Activated CD4-positive, alpha-beta T cell treated with anti-CD3 and anti-CD28 coated beads for 1 hour (primary cell): ENCODE results near the gene MROH2A.
"Not testable (repeated sequence)": the region's sequence is repeated elsewhere in the genome, so short reads cannot be mapped to it uniquely, and the experiment has no call there.

Source experiments
- DNase-seq: peaks from one replicate; pipeline ENCODE4 v3.0.0-alpha.2; 2020

The MROH2A gene

DNA sequence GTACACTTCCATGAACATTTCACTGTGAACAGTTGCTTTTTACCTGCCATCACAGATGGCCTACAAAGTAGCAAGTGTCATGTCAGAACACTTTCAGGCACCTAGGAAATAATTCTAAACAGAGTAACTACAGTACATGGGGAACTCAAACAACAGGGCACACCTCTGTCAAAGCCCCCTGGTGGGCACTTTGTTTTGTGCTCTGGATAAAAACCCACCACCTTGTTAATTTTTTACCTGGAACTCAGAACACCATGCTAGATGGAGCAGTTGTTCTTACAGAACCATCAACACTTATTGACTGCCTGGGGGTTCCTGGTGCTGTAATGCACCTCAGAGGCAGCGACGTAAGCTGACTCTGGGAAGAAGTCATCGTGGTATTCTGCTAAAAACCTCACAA is 87.7 kb downstream of the MROH2A start:
- DNase-seq, result no peak

DNA sequence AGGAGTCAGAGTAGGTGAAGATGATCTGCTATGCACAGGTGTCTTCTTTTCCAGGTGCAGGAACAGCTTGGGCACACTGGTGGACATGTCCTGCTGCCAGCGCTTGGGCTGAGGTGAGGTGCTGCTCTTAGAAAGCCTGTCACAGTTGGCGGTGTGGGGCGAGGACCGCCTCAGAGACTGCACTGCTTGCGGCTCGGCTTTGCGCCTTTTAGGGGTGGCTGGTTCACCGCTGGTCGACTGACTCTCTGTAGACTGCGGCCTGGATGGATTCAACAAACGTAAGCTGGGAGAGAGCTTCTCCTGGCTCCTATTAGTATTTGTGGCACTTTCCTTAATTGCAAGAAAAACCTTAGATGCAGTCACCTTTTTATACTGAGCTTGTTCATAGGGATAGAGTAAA is 88.3 kb downstream of the MROH2A start:
- no peak for DNase-seq

DNA sequence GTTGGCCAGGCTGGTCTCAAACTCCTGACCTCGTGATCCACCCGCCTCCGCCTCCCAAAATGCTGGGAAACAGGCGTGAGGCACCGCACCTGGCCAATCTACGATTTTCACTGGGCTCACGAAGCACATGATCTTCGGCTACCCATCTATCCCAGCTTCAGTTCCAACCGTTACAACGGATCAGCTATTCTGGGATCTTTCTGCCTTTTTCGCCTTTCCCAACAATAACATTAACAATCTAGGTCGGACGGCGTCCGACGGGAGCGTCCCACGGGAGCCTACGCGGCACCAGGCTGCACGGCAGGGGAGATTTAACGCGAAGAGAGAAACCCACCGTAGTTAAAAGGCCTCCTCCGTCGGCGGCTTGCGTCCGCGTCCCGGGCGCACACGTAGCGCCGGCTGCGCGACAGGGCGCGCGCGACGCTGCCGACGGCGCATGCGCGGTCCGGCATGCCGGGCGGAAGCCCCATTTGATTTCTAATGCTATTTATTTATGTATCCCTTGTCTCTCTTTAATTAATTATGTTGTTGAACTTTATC is 89.9 kb downstream of the MROH2A start, which contains the start of gene MSL3B:
TSS of gene MSL3B (minus strand) at position 394 of the 540 bp plus-strand sequence.
- peak; percentile 43 for DNase-seq

DNA sequence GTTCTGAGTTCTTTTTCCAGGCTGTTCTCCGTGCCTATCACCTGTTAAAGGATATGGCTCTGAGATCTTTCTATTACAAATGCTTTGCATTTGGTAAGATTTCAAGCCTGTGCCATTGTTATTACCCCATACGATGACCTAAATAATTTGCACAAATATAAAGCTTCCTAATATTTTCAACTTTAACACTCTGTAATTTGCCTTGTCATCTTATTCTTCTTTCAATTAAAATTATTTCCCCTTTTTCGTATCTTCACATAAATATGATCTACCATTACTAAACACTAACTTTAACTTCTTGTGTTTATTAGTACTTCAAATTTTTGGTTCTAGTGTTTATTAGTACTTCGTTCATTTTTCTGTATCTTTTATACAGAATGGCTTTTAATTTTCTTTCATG is 93.3 kb downstream of the MROH2A start:
- DNase-seq, result no peak

DNA sequence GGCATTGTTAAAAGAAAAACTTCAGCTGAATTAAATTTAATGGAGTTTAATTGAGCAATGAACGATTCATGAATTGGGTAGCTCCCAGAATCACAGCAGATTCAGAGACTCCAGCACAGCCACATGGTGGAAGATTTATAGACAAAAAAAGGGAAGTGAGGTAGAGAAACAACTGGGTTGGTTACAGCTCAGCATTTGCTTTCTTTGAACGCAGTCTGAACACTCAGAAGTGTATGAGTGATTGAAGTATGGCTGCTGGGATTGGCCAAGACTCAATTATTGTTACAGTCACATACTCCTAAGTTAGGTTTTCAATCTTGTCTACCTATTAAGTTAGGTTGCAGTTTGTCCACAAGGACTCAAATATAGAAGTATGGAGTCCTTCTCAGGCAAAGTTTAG is 94.0 kb downstream of the MROH2A start:
- DNase-seq, result not testable (repeated sequence)

DNA sequence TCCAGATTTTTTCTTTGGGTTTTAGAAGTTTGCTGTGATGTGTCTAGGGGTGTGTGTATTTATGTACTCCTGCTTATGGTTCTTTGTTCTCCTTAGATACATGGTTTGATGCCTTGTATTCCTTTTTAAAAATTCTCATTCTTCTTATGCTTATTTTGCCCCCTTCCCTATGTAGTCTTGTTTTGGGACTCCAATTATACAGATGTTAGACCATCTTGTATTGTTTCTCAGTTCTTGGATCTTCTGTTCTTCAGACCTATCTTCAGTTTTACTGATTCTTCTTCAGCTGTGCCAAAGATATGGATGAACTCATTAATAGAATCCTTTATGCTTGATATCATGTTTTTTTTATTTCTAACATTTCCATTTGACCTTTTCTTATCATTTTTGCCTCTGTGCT is 104.2 kb downstream of the MROH2A start:
- DNase-seq, result no peak
